ENCODE data around the gene KRT10. TPM values are rescaled to one million over a fixed set of nuclear protein-coding genes. Genes with fewer than 3 reads are reported as not detected.
A peak's percentile ranks its signal among the peaks of the same experiment; 100 is the strongest.

Gene KRT10
- total RNA-seq, 4 donors from 2014 or later: 9.9 to 15.7 (median 10.7) TPM

GRCh38 chr17:40791787-40792436, 30.5 kb downstream of the KRT10 start:
- no peak for DNase-seq (ENCODE audit: extremely low spot score)
- WGBS: 47% methylated on average over 6 of the region's 6 CpGs
- Histone ChIP-seq H3K9me3 (no peaks in the 10 kb centered on the region), H3K27ac (replicated peaks in 1 of 4) (peak overlapping the region in 1 of 4 donors; percentile 2), H3K27me3 (peaks cover 0 to 29% (median 0%) of the 10 kb centered on the region in 4 donors), H3K4me1 (peaks cover 0 to 6% (median 0%) of the 10 kb centered on the region in 4 donors), H3K36me3 (no peaks in the 10 kb centered on the region), H3K4me3 (no peak overlapping the region)
- intact Hi-C loops (cut with DNase I): no loop called here
- peak; percentile 21 to 47 (median 47) for TF ChIP-seq CTCF (IDR thresholded peaks at IDR 0.05)
- no peak for TF ChIP-seq POLR2AphosphoS5 (IDR thresholded peaks at IDR 0.05)

DNA sequence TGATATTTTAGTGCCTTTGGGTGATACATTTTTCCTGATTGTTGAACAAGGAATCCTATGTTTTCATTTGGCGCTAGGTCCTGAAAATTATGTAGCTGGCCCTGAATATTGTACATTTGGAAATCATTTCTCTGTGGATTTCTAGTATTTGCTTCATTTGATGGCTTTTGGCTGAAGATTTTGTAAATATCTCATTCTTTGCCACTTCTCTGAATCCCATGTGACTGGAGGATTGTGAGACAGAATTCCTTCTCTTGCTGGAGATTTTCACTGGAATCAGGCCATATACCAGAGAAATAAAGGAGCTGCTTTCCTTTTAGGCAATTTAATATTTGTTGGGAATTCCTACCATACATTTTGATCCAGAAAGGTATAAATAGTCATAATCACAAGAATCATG, 31.3 kb downstream of the KRT10 start:
- 75% methylated on average over 1 of the region's 1 CpG for WGBS
- Histone ChIP-seq H3K27me3 (peaks cover 0 to 21% (median 0%) of the 10 kb centered on the region in 4 donors), H3K4me1 (peaks cover 0 to 6% (median 0%) of the 10 kb centered on the region in 4 donors), H3K4me3 (no peak overlapping the region), H3K9me3 (no peaks in the 10 kb centered on the region), H3K27ac (replicated peaks in 1 of 4) (peak overlapping the region in 1 of 4 donors; percentile 2), H3K36me3 (no peaks in the 10 kb centered on the region)
- no peak for DNase-seq (ENCODE audit: extremely low spot score)
- intact Hi-C loops (cut with DNase I): no loop called here
- TF ChIP-seq POLR2AphosphoS5 (IDR thresholded peaks at IDR 0.05) (no peak), EP300 (IDR thresholded peaks at IDR 0.05) (no peak), CTCF (IDR thresholded peaks at IDR 0.05) (no peak), POLR2A (IDR thresholded peaks at IDR 0.05; ENCODE audit: low read depth) (no peak)

DNA sequence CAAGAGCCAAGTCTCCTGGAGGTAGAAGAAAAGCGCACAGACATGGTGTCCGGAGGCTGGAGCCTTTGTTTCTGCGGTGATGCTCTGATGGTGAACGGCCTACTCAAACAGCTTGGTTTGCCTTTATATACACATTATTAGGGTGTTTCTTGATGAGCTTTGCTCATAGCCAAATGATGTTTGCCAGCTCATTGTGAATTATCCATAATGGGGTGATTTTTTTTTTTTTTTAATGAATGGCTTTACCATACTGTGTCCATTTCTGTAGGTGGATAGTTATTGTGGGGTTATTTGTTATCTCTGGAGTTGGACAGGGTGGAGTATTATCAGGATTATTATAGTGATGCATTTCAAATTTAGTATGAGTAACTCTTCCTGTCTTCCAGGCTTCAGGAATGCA, 40.0 kb downstream of the KRT10 start, which contains the start of gene KRT27:
Gene KRT27, minus strand, starts transcription at position 101 of the 400 bp plus-strand sequence. Its CDS starts 57 bp downstream, at position 44.
- intact Hi-C loops (cut with DNase I): no loop called here
- Histone ChIP-seq H3K4me1 (no peaks in the 10 kb centered on the region), H3K4me3 (no peak within 1 kb of the TSS), H3K9me3 (no peaks in the 10 kb centered on the region), H3K27ac (replicated peaks in 1 of 4) (no peak within 1 kb of the TSS), H3K36me3 (no peaks in the 10 kb centered on the region), H3K27me3 (peaks cover 0 to 45% (median 13%) of the 10 kb centered on the region in 4 donors)
- WGBS: 70% methylated on average over 3 of the region's 4 CpGs
- TF ChIP-seq POLR2AphosphoS5 (IDR thresholded peaks at IDR 0.05) (no peak), EP300 (IDR thresholded peaks at IDR 0.05) (no peak), POLR2A (IDR thresholded peaks at IDR 0.05; ENCODE audit: low read depth) (no peak), CTCF (IDR thresholded peaks at IDR 0.05) (no peak)
- DNase-seq (ENCODE audit: extremely low spot score): no peak

GRCh38 chr17:40779181-40779909, 43.1 kb downstream of the KRT10 start:
- Histone ChIP-seq H3K4me3 (peak overlapping the region; percentile 10 to 37 (median 25)), H3K27me3 (peaks cover 0 to 59% (median 13%) of the 10 kb centered on the region in 4 donors), H3K36me3 (no peaks in the 10 kb centered on the region)

More at GRCh38 chr17:40779181-40779909, 43.1 kb downstream of the KRT10 start:
- WGBS: 35% methylated on average over 26 of the region's 37 CpGs
- intact Hi-C loops (cut with DNase I): no loop called here
- Histone ChIP-seq H3K9me3 (no peaks in the 10 kb centered on the region), H3K4me1 (no peaks in the 10 kb centered on the region), H3K27ac (replicated peaks in 1 of 4) (no peak overlapping the region)
- DNase-seq (ENCODE audit: extremely low spot score): no peak
- TF ChIP-seq CTCF (IDR thresholded peaks at IDR 0.05) (no peak), EP300 (IDR thresholded peaks at IDR 0.05) (no peak), POLR2AphosphoS5 (IDR thresholded peaks at IDR 0.05) (no peak)

Data from esophagus muscularis mucosa (tissue), 4 donors.